Measurements from ENCODE around the gene SUSD6.
"Not testable (repeated sequence)": the region's sequence is repeated elsewhere in the genome, so short reads cannot be mapped to it uniquely, and the experiment has no call there.

SUSD6 gene

GRCh38 chr14:69694730-69695281 lies 83.4 kb downstream of the SUSD6 start:
- TF ChIP-seq CTCF (IDR thresholded peaks at IDR 0.05; ENCODE audit: insufficient read depth, low read length, poor library complexity, severe bottlenecking), result no peak
- H3K4me3 ChIP-seq (replicated peaks; ENCODE audit: low read depth, low read length), result peak overlapping the region; percentile 11; the same call in 1 of the 2 replicates
- H3K36me3 ChIP-seq (ENCODE audit: control insufficient read depth, insufficient read depth, low read length), result peaks cover 10% of the 10 kb centered on the region
- H3K27me3 ChIP-seq (replicated peaks; ENCODE audit: control insufficient read depth, insufficient read depth, low read length), result no peaks in the 10 kb centered on the region
- DNase-seq (ENCODE audit: extremely low read depth, insufficient read length), result no peak

DNA sequence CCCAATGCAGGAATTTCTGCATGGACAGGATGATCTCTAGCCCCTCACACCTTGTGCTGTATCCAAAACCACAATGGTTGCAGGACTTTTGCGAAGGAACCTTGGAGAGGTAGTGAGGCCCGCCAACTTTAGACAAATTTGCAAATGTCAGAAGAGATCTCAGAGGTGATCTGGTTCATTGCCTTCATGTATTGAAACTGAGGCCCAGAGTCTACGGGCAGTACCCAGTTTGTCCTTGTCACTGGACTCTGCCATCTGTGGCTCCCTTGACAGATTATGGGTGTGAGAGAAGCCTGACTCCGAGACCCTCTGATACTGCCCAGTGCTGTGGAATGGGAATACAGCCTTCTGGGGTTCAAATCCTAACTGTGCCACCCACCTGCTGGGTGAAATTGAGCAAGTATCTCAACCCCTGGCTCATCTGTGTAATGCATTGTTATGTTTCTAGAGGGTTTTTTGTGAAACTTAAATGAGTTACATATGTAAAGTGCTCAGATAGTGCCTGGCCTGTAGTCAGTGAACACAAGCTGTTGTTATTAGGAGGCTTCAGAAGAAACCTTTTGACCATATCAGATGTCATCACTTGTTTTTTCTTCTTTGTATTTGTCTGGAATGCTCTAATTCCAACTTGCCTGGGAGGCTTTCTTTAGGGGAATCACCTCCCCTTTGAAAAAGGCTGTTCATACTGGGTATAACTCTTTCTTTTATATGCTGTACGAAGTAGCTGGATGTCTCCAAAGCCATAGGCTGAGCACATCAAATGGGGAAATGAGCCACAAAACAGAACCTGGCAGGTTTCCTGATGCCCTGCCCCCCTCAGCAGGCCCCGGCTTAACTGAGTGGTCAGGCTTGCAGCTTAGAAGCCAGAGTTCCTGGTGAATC lies 84.2 kb downstream of the SUSD6 start:
- no peak for TF ChIP-seq CTCF (IDR thresholded peaks at IDR 0.05; ENCODE audit: insufficient read depth, low read length, poor library complexity, severe bottlenecking)
- peaks cover 7% of the 10 kb centered on the region for H3K36me3 ChIP-seq (ENCODE audit: control insufficient read depth, insufficient read depth, low read length)
- H3K27me3 ChIP-seq (replicated peaks; ENCODE audit: control insufficient read depth, insufficient read depth, low read length), result no peaks in the 10 kb centered on the region
- no peak for DNase-seq (ENCODE audit: extremely low read depth, insufficient read length)
- peak overlapping the region; percentile 17 for H3K4me3 ChIP-seq (replicated peaks; ENCODE audit: low read depth, low read length)

GRCh38 chr14:69696204-69696527 lies 84.8 kb downstream of the SUSD6 start:
- Histone ChIP-seq H3K27me3 (replicated peaks; ENCODE audit: control insufficient read depth, insufficient read depth, low read length) (no peaks in the 10 kb centered on the region), H3K4me3 (replicated peaks; ENCODE audit: low read depth, low read length) (no peak overlapping the region; the same call in 1 of the 2 replicates), H3K36me3 (ENCODE audit: control insufficient read depth, insufficient read depth, low read length) (peaks cover 5% of the 10 kb centered on the region)
- DNase-seq (ENCODE audit: extremely low read depth, insufficient read length), result no peak
- no peak for TF ChIP-seq CTCF (IDR thresholded peaks at IDR 0.05; ENCODE audit: insufficient read depth, low read length, poor library complexity, severe bottlenecking)

DNA sequence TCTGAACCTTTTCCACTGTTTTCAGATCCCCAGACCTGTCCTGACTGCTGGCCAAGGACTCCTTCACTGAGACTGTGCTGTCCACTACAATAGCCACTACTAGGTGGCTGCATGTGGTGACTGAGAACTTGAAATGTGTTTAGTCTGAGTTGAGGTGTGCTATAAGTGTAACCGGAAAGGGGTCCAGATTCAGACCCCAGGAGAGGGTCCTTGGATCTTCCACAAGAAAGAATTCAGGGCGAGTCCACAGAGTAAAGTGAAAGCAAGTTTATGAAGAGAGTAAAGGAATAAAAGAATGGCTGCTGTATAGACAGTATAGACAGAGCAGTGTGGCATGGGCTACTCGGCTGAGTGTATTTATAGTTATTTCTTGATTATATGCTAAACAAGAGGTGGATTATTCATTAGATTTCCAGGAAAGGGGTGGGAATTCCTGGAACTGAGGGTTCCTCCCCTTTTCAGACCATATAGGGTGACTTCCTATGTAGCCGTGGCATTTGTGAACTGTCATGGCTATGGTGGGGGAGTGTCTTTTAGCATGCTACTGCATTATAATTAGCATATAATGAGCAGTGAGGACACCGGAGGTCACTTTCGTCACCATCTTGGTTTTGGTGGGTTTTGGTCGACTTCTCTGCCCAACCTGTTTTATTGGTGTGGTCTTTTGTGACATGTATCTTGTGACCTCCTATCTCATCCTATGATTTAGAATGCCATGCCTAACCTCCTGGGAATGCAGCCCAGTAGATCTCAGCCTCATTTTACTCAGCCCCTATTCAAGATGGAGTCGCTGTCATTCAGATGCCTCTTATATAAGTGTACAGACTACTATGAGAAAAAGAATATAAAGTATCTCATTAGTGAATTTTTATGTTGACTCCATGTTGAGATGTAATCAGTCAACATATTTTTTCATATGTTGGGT lies 85.5 kb downstream of the SUSD6 start:
- no peaks in the 10 kb centered on the region for H3K27me3 ChIP-seq (replicated peaks; ENCODE audit: control insufficient read depth, insufficient read depth, low read length)
- H3K36me3 ChIP-seq (ENCODE audit: control insufficient read depth, insufficient read depth, low read length), result peaks cover 3% of the 10 kb centered on the region; the same call in 1 of the 2 replicates
- no peak for TF ChIP-seq CTCF (IDR thresholded peaks at IDR 0.05; ENCODE audit: insufficient read depth, low read length, poor library complexity, severe bottlenecking)
- no peak overlapping the region for H3K4me3 ChIP-seq (replicated peaks; ENCODE audit: low read depth, low read length)
- DNase-seq (ENCODE audit: extremely low read depth, insufficient read length), result no peak

DNA sequence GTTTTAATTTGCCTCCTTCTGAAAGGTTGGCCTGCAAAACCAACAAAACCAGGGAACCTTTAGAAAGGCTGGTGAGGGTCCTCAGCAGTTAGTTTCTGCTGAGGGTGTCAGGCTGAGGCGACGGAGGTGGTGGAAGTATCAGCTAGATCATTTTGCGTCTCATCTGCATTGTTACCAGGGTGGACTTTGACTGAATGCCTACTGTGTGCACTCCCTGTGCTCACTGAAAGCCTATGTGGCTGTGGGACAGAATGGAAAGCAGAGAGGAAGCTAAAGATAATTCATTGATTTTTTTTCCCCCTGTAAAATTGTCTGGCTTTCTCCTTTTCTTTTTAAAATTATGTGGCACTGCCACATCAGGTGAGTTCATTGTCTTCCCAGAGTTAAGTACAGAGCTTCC lies 87.2 kb downstream of the SUSD6 start:
- DNase-seq (ENCODE audit: extremely low read depth, insufficient read length), result no peak
- H3K36me3 ChIP-seq (ENCODE audit: control insufficient read depth, insufficient read depth, low read length), result peaks cover 7% of the 10 kb centered on the region

DNA sequence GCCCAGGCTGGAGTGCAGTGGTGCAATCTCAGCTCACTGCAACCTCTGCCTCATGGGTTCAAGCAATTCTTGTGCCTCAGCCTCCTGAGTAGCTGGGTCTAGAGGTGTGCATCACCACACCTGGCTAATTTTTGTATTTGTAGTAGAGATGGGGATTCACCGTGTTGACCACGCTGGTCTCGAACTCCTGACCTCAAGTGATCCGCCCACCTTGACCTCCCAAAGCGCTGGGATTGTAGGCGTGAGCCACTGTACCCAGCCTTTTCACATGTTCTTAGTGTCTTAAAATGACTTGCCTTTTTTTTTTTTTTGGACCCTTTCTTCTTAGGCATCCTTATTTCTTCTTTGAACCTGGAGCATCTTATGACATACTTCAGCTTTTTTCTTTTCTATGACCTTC lies 87.8 kb downstream of the SUSD6 start:
- H3K36me3 ChIP-seq (ENCODE audit: control insufficient read depth, insufficient read depth, low read length); H3K4me3 ChIP-seq (replicated peaks; ENCODE audit: low read depth, low read length); DNase-seq (ENCODE audit: extremely low read depth, insufficient read length); H3K27me3 ChIP-seq (replicated peaks; ENCODE audit: control insufficient read depth, insufficient read depth, low read length): not testable (repeated sequence)

More for the DNA sequence above, 87.2 kb downstream of the SUSD6 start:
- no peaks in the 10 kb centered on the region for H3K27me3 ChIP-seq (replicated peaks; ENCODE audit: control insufficient read depth, insufficient read depth, low read length)
- TF ChIP-seq CTCF (IDR thresholded peaks at IDR 0.05; ENCODE audit: insufficient read depth, low read length, poor library complexity, severe bottlenecking), result no peak
- no peak overlapping the region for H3K4me3 ChIP-seq (replicated peaks; ENCODE audit: low read depth, low read length)
